ENCODE measurements around the gene DPP10.

The DPP10 gene

GRCh38 chr2:114714313-114714712, 271.9 kb downstream of the DPP10 start:
- Histone ChIP-seq H3K27me3 (ENCODE audit: insufficient read depth, low read length, poor library complexity, severe bottlenecking) (no peaks in the 10 kb centered on the region), H2AFZ (ENCODE audit: low read length) (peak overlapping the region; percentile 62; the same call in 1 of the 2 replicates), H3K4me3 (ENCODE audit: low read length, poor library complexity, severe bottlenecking) (no peak overlapping the region), H3K79me2 (ENCODE audit: insufficient read depth, low read length) (no peaks in the 10 kb centered on the region), H4K20me1 (ENCODE audit: insufficient read depth, low read length, poor library complexity, severe bottlenecking) (no peaks in the 10 kb centered on the region), H3K36me3 (ENCODE audit: insufficient read depth, low read length) (no peaks in the 10 kb centered on the region), H3K4me1 (ENCODE audit: insufficient read depth, low read length, poor library complexity, severe bottlenecking) (no peaks in the 10 kb centered on the region), H3K4me2 (ENCODE audit: low read depth, low read length, poor library complexity, severe bottlenecking) (no peak overlapping the region), H3K9me2 (replicated peaks; ENCODE audit: low read depth, low read length) (no peaks in the 10 kb centered on the region), H3K9me3 (ENCODE audit: insufficient read depth, low read depth, low read length) (no peaks in the 10 kb centered on the region), H3K9ac (ENCODE audit: low read depth, low read length, poor library complexity, severe bottlenecking) (no peak overlapping the region), H3F3A (ENCODE audit: low read depth) (no peaks in the 10 kb centered on the region)
- TF ChIP-seq CTCF (conservative IDR thresholded peaks at IDR 0.05; ENCODE audit: low read length), result no peak
- TF ChIP-seq EZH2phosphoT487 (IDR thresholded peaks at IDR 0.05; ENCODE audit: borderline replicate concordance), result no peak

- Histone ChIP-seq H3K9ac (ENCODE audit: low read depth, low read length, poor library complexity, severe bottlenecking) (no peak overlapping the region), H3K4me1 (ENCODE audit: insufficient read depth, low read length, poor library complexity, severe bottlenecking) (no peaks in the 10 kb centered on the region), H4K20me1 (ENCODE audit: insufficient read depth, low read length, poor library complexity, severe bottlenecking) (no peaks in the 10 kb centered on the region), H3K79me2 (ENCODE audit: insufficient read depth, low read length) (no peaks in the 10 kb centered on the region), H3K4me2 (ENCODE audit: low read depth, low read length, poor library complexity, severe bottlenecking) (no peak overlapping the region), H3F3A (ENCODE audit: low read depth) (no peaks in the 10 kb centered on the region), H2AFZ (ENCODE audit: low read length) (no peak overlapping the region), H3K4me3 (ENCODE audit: low read length, poor library complexity, severe bottlenecking) (no peak overlapping the region), H3K36me3 (ENCODE audit: insufficient read depth, low read length) (no peaks in the 10 kb centered on the region), H3K27me3 (ENCODE audit: insufficient read depth, low read length, poor library complexity, severe bottlenecking) (no peaks in the 10 kb centered on the region), H3K9me3 (ENCODE audit: insufficient read depth, low read depth, low read length) (no peaks in the 10 kb centered on the region), H3K9me2 (replicated peaks; ENCODE audit: low read depth, low read length) (no peaks in the 10 kb centered on the region)
- TF ChIP-seq CTCF (conservative IDR thresholded peaks at IDR 0.05; ENCODE audit: low read length) (no peak), EZH2phosphoT487 (IDR thresholded peaks at IDR 0.05; ENCODE audit: borderline replicate concordance) (no peak)
These were observed 274.6 kb downstream of the DPP10 start for GRCh38 chr2:114717049-114717448.

GRCh38 chr2:114724454-114724853, 282.0 kb downstream of the DPP10 start:
- Histone ChIP-seq H3K4me3 (ENCODE audit: low read length, poor library complexity, severe bottlenecking) (no peak overlapping the region), H3K27me3 (ENCODE audit: insufficient read depth, low read length, poor library complexity, severe bottlenecking) (no peaks in the 10 kb centered on the region), H3F3A (ENCODE audit: low read depth) (no peaks in the 10 kb centered on the region), H3K36me3 (ENCODE audit: insufficient read depth, low read length) (no peaks in the 10 kb centered on the region), H3K79me2 (ENCODE audit: insufficient read depth, low read length) (no peaks in the 10 kb centered on the region), H3K9me2 (replicated peaks; ENCODE audit: low read depth, low read length) (no peaks in the 10 kb centered on the region), H3K4me2 (ENCODE audit: low read depth, low read length, poor library complexity, severe bottlenecking) (no peak overlapping the region), H3K9me3 (ENCODE audit: insufficient read depth, low read depth, low read length) (no peaks in the 10 kb centered on the region), H3K4me1 (ENCODE audit: insufficient read depth, low read length, poor library complexity, severe bottlenecking) (no peaks in the 10 kb centered on the region), H4K20me1 (ENCODE audit: insufficient read depth, low read length, poor library complexity, severe bottlenecking) (no peaks in the 10 kb centered on the region), H3K9ac (ENCODE audit: low read depth, low read length, poor library complexity, severe bottlenecking) (no peak overlapping the region), H2AFZ (ENCODE audit: low read length) (no peak overlapping the region)
- no peak for TF ChIP-seq EZH2phosphoT487 (IDR thresholded peaks at IDR 0.05; ENCODE audit: borderline replicate concordance)
- no peak for TF ChIP-seq CTCF (conservative IDR thresholded peaks at IDR 0.05; ENCODE audit: low read length)
